Measurements from ENCODE around the gene CAPN12. TPM values are rescaled to one million over a fixed set of nuclear protein-coding genes. Genes with fewer than 3 reads are reported as not detected.

The CAPN12 gene
- total and polyA plus RNA-seq, 2 experiments from 2014 or later = 19.1 to 20.5 TPM

DNA sequence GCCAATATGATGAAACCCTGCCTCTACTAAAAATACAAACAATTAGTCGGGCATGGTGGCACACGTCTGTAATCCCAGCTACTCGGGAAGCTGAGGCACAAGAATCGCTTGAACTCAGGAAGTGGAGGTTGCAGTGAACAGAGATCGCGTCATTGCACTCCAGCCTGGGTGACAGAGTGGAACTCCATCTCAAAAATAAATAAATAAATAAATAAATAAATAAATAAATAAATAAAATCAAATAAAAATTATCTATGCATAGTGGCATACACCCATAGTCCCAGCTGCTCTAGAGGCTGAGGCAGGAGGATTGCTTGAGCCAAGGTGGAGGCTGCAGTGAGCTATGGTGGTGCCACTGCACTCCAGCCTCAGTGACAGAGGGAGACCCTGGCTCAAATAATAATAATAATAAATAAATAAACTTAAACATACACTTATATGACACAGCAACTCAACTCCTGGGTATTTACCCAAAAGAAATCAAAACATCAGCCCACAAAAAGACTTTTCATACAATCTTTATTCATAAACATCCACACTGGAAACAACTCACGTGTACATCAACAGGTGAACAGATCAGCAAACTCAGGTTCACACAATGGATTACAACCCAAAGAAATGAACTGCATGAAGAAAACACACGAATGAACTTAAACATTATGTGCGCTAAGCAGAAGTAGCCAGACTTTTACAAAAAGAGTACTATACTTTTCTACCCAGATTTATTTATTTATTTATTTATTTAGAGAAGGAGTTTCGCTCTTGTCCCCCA lies 22.2 kb upstream of the CAPN12 start (continued):
- TF ChIP-seq, protein P1, sequence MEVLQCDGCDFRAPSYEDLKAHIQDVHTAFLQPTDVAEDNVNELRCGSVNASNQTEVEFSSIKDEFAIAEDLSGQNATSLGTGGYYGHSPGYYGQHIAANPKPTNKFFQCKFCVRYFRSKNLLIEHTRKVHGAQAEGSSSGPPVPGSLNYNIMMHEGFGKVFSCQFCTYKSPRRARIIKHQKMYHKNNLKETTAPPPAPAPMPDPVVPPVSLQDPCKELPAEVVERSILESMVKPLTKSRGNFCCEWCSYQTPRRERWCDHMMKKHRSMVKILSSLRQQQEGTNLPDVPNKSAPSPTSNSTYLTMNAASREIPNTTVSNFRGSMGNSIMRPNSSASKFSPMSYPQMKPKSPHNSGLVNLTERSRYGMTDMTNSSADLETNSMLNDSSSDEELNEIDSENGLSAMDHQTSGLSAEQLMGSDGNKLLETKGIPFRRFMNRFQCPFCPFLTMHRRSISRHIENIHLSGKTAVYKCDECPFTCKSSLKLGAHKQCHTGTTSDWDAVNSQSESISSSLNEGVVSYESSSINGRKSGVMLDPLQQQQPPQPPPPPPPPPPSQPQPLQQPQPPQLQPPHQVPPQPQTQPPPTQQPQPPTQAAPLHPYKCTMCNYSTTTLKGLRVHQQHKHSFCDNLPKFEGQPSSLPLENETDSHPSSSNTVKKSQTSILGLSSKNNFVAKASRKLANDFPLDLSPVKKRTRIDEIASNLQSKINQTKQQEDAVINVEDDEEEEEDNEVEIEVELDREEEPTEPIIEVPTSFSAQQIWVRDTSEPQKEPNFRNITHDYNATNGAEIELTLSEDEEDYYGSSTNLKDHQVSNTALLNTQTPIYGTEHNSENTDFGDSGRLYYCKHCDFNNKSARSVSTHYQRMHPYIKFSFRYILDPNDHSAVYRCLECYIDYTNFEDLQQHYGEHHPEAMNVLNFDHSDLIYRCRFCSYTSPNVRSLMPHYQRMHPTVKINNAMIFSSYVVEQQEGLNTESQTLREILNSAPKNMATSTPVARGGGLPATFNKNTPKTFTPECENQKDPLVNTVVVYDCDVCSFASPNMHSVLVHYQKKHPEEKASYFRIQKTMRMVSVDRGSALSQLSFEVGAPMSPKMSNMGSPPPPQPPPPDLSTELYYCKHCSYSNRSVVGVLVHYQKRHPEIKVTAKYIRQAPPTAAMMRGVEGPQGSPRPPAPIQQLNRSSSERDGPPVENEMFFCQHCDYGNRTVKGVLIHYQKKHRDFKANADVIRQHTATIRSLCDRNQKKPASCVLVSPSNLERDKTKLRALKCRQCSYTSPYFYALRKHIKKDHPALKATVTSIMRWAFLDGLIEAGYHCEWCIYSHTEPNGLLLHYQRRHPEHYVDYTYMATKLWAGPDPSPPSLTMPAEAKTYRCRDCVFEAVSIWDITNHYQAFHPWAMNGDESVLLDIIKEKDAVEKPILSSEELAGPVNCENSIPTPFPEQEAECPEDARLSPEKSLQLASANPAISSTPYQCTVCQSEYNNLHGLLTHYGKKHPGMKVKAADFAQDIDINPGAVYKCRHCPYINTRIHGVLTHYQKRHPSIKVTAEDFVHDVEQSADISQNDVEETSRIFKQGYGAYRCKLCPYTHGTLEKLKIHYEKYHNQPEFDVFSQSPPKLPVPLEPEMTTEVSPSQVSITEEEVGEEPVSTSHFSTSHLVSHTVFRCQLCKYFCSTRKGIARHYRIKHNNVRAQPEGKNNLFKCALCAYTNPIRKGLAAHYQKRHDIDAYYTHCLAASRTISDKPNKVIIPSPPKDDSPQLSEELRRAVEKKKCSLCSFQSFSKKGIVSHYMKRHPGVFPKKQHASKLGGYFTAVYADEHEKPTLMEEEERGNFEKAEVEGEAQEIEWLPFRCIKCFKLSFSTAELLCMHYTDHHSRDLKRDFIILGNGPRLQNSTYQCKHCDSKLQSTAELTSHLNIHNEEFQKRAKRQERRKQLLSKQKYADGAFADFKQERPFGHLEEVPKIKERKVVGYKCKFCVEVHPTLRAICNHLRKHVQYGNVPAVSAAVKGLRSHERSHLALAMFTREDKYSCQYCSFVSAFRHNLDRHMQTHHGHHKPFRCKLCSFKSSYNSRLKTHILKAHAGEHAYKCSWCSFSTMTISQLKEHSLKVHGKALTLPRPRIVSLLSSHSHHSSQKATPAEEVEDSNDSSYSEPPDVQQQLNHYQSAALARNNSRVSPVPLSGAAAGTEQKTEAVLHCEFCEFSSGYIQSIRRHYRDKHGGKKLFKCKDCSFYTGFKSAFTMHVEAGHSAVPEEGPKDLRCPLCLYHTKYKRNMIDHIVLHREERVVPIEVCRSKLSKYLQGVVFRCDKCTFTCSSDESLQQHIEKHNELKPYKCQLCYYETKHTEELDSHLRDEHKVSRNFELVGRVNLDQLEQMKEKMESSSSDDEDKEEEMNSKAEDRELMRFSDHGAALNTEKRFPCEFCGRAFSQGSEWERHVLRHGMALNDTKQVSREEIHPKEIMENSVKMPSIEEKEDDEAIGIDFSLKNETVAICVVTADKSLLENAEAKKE (CRISPR knock-in tag; IDR thresholded peaks at IDR 0.05) = no peak

DNA sequence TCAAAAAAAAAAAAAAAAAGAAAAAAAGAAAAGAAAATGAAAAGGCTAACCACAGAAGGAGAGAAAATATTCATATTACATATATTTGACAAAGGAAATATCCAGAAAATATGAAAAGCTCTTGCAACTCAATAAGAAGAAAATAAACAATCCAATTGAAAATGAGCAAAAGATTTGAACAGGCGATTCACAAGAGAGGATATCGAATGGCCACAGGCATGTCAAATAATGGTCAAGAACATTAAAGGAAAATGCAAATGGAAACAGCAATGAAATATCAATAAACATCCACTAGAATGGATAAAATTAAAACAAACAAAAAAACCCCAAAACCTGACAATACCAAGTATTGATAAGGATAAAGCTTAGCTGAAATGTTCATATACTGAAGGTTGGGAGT lies 20.9 kb upstream of the CAPN12 start:
- H3K4me2 ChIP-seq = no peak overlapping the region
- Mint-ChIP-seq H3K27me3 (ENCODE audit: insufficient read depth, low read depth, poor library complexity) (peaks cover 3% of the 10 kb centered on the region), H3K9me3 (no peaks in the 10 kb centered on the region), H3K4me3 (no peak overlapping the region), H3K4me1 (peaks cover 4% of the 10 kb centered on the region; the same call in 2 of the 3 replicates), H3K36me3 (ENCODE audit: low read depth) (no peaks in the 10 kb centered on the region; the same call in 2 of the 3 replicates), H3K27ac (no peak overlapping the region)
- H3K79me2 ChIP-seq (replicated peaks; ENCODE audit: insufficient read depth) = no peaks in the 10 kb centered on the region
- no peaks in the 10 kb centered on the region for H3K9me2 ChIP-seq (ENCODE audit: insufficient read depth)
- H4K20me1 ChIP-seq (replicated peaks; ENCODE audit: insufficient read depth) = no peaks in the 10 kb centered on the region
- DNase-seq (ENCODE audit: low spot score) (no peak), ATAC-seq (no peak)
- no peak overlapping the region for H2AFZ ChIP-seq
- H3K4me1 ChIP-seq (ENCODE audit: insufficient read depth) = no peaks in the 10 kb centered on the region
- H3K36me3 ChIP-seq (ENCODE audit: insufficient read depth) = no peaks in the 10 kb centered on the region
- H3K27me3 ChIP-seq (ENCODE audit: insufficient read depth) = 0 out of 2 replicates have a peak, but pooled peaks cover 4% of the 10 kb centered on the region
- H3F3A ChIP-seq (replicated peaks; ENCODE audit: low read depth) = peaks cover 4% of the 10 kb centered on the region; the same call in 1 of the 2 replicates
- H3K27ac ChIP-seq (ENCODE audit: low read depth) = no peak overlapping the region
- no peak overlapping the region for H3K4me3 ChIP-seq
- TF ChIP-seq CREB1 (CRISPR knock-in tag; IDR thresholded peaks at IDR 0.05; ENCODE audit: low read depth) = no peak
- no peak for TF ChIP-seq EZH2 (IDR thresholded peaks at IDR 0.05; ENCODE audit: low read depth, unreplicated experiment)
- TF ChIP-seq, protein P2, sequence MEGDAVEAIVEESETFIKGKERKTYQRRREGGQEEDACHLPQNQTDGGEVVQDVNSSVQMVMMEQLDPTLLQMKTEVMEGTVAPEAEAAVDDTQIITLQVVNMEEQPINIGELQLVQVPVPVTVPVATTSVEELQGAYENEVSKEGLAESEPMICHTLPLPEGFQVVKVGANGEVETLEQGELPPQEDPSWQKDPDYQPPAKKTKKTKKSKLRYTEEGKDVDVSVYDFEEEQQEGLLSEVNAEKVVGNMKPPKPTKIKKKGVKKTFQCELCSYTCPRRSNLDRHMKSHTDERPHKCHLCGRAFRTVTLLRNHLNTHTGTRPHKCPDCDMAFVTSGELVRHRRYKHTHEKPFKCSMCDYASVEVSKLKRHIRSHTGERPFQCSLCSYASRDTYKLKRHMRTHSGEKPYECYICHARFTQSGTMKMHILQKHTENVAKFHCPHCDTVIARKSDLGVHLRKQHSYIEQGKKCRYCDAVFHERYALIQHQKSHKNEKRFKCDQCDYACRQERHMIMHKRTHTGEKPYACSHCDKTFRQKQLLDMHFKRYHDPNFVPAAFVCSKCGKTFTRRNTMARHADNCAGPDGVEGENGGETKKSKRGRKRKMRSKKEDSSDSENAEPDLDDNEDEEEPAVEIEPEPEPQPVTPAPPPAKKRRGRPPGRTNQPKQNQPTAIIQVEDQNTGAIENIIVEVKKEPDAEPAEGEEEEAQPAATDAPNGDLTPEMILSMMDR (conservative IDR thresholded peaks at IDR 0.05; ENCODE audit: low read depth in 2 of 2) = no peak
- TF ChIP-seq NANOG (IDR thresholded peaks at IDR 0.05; ENCODE audit: borderline replicate concordance) = no peak
- TF ChIP-seq EZH2phosphoT487 (IDR thresholded peaks at IDR 0.05; ENCODE audit: unreplicated experiment) = no peak
- TF ChIP-seq, protein P3, sequence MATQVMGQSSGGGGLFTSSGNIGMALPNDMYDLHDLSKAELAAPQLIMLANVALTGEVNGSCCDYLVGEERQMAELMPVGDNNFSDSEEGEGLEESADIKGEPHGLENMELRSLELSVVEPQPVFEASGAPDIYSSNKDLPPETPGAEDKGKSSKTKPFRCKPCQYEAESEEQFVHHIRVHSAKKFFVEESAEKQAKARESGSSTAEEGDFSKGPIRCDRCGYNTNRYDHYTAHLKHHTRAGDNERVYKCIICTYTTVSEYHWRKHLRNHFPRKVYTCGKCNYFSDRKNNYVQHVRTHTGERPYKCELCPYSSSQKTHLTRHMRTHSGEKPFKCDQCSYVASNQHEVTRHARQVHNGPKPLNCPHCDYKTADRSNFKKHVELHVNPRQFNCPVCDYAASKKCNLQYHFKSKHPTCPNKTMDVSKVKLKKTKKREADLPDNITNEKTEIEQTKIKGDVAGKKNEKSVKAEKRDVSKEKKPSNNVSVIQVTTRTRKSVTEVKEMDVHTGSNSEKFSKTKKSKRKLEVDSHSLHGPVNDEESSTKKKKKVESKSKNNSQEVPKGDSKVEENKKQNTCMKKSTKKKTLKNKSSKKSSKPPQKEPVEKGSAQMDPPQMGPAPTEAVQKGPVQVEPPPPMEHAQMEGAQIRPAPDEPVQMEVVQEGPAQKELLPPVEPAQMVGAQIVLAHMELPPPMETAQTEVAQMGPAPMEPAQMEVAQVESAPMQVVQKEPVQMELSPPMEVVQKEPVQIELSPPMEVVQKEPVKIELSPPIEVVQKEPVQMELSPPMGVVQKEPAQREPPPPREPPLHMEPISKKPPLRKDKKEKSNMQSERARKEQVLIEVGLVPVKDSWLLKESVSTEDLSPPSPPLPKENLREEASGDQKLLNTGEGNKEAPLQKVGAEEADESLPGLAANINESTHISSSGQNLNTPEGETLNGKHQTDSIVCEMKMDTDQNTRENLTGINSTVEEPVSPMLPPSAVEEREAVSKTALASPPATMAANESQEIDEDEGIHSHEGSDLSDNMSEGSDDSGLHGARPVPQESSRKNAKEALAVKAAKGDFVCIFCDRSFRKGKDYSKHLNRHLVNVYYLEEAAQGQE (IDR thresholded peaks at IDR 0.05; ENCODE audit: unreplicated experiment) = no peak
- TF ChIP-seq ZNF331 (CRISPR knock-in tag; IDR thresholded peaks at IDR 0.05; ENCODE audit: low read depth) = no peak
- no peak for TF ChIP-seq ZNF114 (CRISPR knock-in tag; IDR thresholded peaks at IDR 0.05)
- no peak for TF ChIP-seq STAT1 (IDR thresholded peaks at IDR 0.05; ENCODE audit: unreplicated experiment)
- TF ChIP-seq JUNB (IDR thresholded peaks at IDR 0.05; ENCODE audit: unreplicated experiment) = no peak
